GM21825 (cell line): ENCODE measurements around the gene PACSIN2.
"Not testable (repeated sequence)": the region's sequence is repeated elsewhere in the genome, so short reads cannot be mapped to it uniquely, and the experiment has no call there.

Source experiments
- ATAC-seq: cut with Tn5 transposase; IDR thresholded peaks from one replicate; pipeline ENCODE4 v1.9.1; 2021; ENCODE audit warnings: mild to moderate bottlenecking, moderate library complexity; ENCODE audit not compliant: unreplicated experiment

The PACSIN2 gene

GRCh38 chr22:42947211-42947990 is 67.5 kb downstream of the PACSIN2 start:
- ATAC-seq = no peak

- ATAC-seq = no peak
Measured at GRCh38 chr22:42946546-42947198, 68.3 kb downstream of the PACSIN2 start.

DNA sequence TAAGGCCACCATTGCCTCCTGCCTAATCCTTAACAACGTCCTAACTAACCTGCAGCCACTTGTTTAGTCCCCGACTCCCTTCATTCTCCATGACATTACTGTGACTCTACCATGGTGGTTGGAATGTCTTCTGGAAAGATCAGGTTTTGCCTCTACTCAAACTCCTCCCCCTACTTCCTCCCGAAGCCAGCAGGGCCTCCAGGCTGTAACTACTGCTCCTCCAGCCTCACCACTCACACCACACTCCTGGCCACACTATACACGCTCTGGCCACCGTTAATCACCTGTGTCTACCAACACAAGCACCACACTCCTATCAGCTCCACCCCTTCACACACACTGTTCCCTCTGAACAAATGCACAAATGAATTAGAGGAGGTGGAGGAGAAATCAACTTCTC is 69.2 kb downstream of the PACSIN2 start:
- no peak for ATAC-seq

- no peak for ATAC-seq
Measured at GRCh38 chr22:42945027-42945426, 69.9 kb downstream of the PACSIN2 start.

DNA sequence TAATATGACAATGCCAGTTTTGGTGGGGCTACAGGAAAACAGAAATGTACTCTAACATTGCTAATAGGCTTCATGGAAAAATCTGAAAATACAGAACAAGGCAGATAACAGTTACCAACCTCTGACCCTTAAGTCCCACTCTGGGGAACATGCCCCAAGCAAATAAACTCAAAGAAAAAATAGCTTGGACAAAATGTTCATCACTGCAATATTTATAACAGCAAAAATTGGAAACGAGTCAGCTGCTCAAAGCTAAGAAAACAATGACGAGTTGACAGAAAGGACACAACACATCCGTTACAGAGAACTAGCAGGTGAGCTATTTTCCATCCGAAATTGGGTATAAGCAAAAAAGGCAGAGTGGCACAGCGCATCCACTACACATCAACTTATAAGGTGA is 70.5 kb downstream of the PACSIN2 start:
- no peak for ATAC-seq

- ATAC-seq = no peak
Measured at GRCh38 chr22:42943981-42944380, 71.0 kb downstream of the PACSIN2 start.

GRCh38 chr22:42942351-42942750 is 72.6 kb downstream of the PACSIN2 start:
- no peak for ATAC-seq

DNA sequence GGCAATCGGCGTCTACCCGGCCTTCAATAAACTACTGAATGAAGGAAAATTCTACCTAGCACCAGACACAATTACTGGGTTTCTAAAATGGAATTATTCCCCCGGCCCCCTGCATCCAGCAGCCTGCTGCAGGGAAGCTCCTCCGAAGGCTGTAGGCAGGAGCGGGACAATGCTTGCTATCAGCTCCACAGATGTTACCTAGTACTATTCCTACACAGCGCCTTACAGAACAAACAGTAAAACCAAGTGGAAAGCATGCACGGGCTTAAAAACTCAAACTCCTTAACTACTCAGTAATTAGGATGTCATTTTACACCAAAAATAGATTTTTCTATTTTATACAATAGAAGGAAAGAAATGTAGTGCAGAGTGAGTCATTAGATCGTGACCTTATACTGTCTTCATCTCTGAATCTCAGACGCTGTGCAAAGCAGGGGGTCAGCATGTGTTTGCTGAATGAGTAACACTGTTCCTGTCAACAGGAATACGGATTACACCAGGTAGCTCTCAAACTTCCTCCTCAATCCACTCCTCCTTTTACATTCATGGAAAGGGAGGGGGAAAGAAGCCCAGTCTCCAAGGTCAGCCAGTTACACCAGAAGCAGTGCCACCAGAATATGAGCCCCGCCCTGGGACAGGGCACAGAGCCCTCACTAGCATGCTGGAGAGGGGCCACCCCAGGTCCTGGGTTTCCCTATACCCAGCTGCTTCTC is 74.9 kb downstream of the PACSIN2 start:
- ATAC-seq = no peak

DNA sequence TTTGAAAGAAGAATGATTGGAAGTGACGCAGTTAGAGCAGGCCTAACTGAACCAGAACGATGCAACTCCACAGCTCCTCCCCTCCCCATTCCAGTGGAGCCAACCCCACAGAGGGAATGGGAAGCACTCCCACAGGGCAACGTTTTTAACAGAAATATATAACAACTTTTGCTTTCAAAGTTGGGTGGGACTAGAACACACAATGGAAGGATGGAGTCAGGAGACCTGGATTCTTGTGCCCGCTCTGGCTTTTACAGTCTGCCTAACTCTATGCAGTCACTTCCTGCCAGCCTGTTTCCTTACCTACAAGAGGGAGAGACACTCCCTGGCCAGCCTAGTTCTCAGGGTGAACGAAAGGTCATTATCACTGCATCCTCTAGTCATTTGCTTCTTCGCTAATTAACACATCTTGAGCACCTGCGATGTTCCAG is 75.5 kb downstream of the PACSIN2 start:
- no peak for ATAC-seq

GRCh38 chr22:42938976-42939375 is 76.0 kb downstream of the PACSIN2 start:
- ATAC-seq = no peak

DNA sequence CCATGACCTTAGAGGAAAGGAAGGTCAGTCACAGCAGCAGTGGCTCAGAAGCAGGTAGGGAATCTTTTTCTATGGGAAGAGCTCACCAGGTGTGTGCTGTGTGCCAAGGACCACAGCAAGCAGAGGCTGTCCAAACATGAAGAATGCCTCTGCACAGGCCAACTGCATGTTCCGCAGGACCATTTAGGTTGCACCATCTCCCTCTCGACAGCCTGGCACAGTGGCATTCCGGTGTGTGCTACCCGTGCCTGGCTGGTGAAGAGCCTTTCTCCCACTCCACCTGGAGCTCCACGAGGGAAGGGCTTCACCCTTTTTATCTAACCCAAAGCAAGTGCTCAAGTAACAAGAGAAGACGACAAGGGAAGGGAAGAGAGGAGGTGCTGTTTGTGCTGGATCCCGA is 76.5 kb downstream of the PACSIN2 start:
- no peak for ATAC-seq

DNA sequence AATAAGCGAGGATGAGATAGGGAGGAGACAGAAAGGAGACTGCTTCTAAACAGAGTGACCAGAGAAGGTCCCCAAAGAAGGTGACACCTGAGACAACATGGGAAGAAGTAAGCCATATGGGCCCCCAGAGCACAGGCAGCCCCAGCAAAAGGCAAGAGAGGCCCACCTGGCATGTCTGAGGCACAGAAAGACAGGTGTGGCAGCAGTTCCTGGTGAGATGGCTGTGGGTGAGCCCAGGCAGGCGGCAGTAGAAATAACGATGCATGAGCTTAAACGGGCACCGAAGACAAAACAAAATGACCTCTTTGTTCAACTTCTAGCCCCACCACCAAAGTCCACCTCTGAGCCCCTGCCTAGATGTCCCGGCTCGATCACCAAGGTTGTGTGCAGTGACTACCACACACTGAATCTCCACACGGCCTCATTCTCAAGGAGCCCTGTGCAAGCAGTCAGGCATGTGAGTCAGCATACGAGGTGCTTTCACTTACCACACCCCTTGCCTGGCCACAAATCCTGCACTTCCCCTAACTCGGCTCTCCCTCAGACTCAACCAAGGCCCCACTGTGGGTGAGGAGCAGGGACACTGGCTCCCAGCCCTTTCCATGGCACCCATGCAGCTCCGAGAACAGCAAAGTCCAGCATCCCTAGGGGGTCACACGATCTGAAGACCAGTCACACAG is 77.6 kb downstream of the PACSIN2 start:
- no peak for ATAC-seq

- not testable (repeated sequence) for ATAC-seq
Measured at GRCh38 chr22:42936680-42937079, 78.3 kb downstream of the PACSIN2 start.

DNA sequence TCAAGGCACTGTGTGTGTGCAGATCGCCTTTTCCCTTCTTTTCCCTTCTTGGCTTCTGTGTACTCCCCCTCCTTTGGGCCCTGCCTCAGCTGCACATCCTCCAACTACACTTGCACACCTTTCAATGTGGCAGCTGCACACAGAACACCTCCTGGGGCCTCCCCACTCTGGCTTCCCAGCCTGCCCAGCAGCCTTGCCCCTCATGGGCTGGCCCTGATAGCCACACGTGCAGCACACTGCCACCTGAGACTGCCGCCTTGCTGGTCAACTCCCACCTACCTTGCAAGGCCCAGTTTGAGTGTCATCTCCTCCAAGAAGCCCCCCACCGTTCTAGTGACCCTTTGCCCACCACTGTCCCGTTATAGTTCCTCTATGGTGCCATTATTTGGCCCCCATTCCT is 80.6 kb downstream of the PACSIN2 start:
- no peak for ATAC-seq

GRCh38 chr22:42933485-42934091 is 81.4 kb downstream of the PACSIN2 start:
- peak; percentile 36 for ATAC-seq

- ATAC-seq = no peak
Measured at GRCh38 chr22:42932857-42933484, 82.0 kb downstream of the PACSIN2 start.

- no peak for ATAC-seq
Measured at GRCh38 chr22:42932197-42932519, 82.8 kb downstream of the PACSIN2 start.

- ATAC-seq = peak; percentile 40
Measured at GRCh38 chr22:42931421-42932196, 83.3 kb downstream of the PACSIN2 start.

DNA sequence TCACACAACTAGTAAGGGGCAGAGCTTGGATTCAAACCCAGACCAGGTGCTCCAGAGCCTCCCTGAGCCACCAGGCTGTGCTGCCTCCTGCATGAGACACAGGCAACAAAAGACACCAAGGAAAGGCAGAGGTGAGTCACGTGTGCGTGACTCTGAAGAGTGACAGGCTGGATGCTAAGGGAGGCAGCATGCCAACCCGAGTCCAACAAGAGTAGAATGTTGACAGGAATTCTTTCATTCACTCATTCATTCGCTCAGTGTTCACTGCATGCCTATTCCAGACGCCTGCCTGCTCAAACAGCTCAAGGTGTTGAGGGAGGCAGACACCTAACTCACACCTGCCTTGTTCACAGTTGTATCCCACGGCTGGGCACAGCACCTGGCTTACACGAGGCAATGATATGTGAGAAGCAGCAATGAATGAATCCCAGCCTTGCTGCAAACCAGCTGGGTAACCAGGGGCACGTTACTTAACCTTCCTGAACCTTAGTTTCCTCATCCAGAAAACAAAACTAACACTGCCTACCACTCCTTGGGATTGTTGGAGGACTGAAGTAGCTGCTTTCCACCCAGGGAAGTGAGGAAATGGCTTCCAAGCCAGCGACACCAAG is 84.0 kb downstream of the PACSIN2 start:
- ATAC-seq = peak; percentile 2

DNA sequence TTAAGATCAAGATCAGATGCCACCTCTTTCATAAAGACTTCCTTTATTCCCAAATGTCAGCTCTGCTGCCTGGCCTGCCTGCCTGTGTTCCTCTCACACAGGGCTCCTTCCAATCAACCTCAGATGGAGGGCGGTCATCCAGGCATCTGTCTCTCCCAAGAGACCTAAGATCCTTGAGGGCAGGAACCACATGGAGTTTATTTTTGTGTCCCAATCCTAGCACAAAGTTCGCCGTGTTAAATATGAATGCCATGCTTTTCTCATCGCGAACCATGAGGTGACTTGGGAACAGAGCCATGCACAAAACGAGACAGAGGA is 85.2 kb downstream of the PACSIN2 start:
- no peak for ATAC-seq
